GM19043 (cell line): ENCODE results near the gene PLG.
"Not testable (repeated sequence)": the region's sequence is repeated elsewhere in the genome, so short reads cannot be mapped to it uniquely, and the experiment has no call there.

Experiments used
- ATAC-seq: cut with Tn5 transposase; IDR thresholded peaks from one replicate; pipeline ENCODE4 v1.9.1; 2021; ENCODE audit warnings: low read depth; ENCODE audit not compliant: unreplicated experiment

The PLG gene

GRCh38 chr6:160701918-160702680 lies at the start of gene PLG:
TSS of gene PLG (plus strand) at chr6:160702244. CDS start at chr6:160702305, 61 bp downstream.
- not testable (repeated sequence) for ATAC-seq

GRCh38 chr6:160659562-160659961 lies 42.5 kb upstream of the PLG start:
- no peak for ATAC-seq

- no peak for ATAC-seq
Measured at GRCh38 chr6:160661216-160661615, 40.8 kb upstream of the PLG start.

- ATAC-seq = no peak
Measured at GRCh38 chr6:160662429-160662828, 39.6 kb upstream of the PLG start.

- no peak for ATAC-seq
Measured at GRCh38 chr6:160662842-160663241, 39.2 kb upstream of the PLG start.

- not testable (repeated sequence) for ATAC-seq
Measured at GRCh38 chr6:160664198-160664597, 37.8 kb upstream of the PLG start, which contains the start of gene LPA. TSS of gene LPA (minus strand) at chr6:160664275. CDS start at chr6:160664214, 61 bp downstream.

- peak; percentile 82 for ATAC-seq
Measured at GRCh38 chr6:160667639-160668481, 34.2 kb upstream of the PLG start.

- ATAC-seq = no peak
Measured at GRCh38 chr6:160668589-160668988, 33.5 kb upstream of the PLG start.

- ATAC-seq = not testable (repeated sequence)
Measured at GRCh38 chr6:160676418-160676817, 25.6 kb upstream of the PLG start.

GRCh38 chr6:160678230-160678629 lies 23.8 kb upstream of the PLG start:
- ATAC-seq = no peak

GRCh38 chr6:160678744-160679401 lies 23.2 kb upstream of the PLG start:
- ATAC-seq = no peak

- ATAC-seq = no peak
Measured at GRCh38 chr6:160679402-160679769, 22.7 kb upstream of the PLG start.

GRCh38 chr6:160685101-160685761 lies 16.8 kb upstream of the PLG start:
- not testable (repeated sequence) for ATAC-seq

GRCh38 chr6:160685762-160686450 lies 16.1 kb upstream of the PLG start:
- ATAC-seq = no peak

GRCh38 chr6:160690458-160690857 lies 11.6 kb upstream of the PLG start:
- ATAC-seq = no peak

- ATAC-seq = no peak
Measured at GRCh38 chr6:160691617-160692016, 10.4 kb upstream of the PLG start.

GRCh38 chr6:160692369-160692959 lies 9.6 kb upstream of the PLG start:
- no peak for ATAC-seq

- ATAC-seq = not testable (repeated sequence)
Measured at GRCh38 chr6:160695025-160695424, 7.0 kb upstream of the PLG start.

GRCh38 chr6:160695622-160696021 lies 6.4 kb upstream of the PLG start:
- ATAC-seq = not testable (repeated sequence)

- not testable (repeated sequence) for ATAC-seq
Measured at GRCh38 chr6:160696884-160697283, 5.2 kb upstream of the PLG start.
